Measurements from ENCODE around the gene PPP4C.
"Not testable (repeated sequence)": the region's sequence is repeated elsewhere in the genome, so short reads cannot be mapped to it uniquely, and the experiment has no call there.

PPP4C gene

GRCh38 chr16:30075503-30076275 lies at the start of gene PPP4C:
TSS of gene PPP4C (plus strand) at chr16:30075994. CDS start at chr16:30076378, 384 bp downstream.
- peak in 56 of 58 donors; percentile 28 to 93 (median 80) for DNase-seq

GRCh38 chr16:30026449-30026848 lies 49.3 kb upstream of the PPP4C start:
- DNase-seq = no peak

- DNase-seq = no peak
Measured at GRCh38 chr16:30027588-30028437, 48.0 kb upstream of the PPP4C start.

- DNase-seq = no peak
Measured at GRCh38 chr16:30028438-30029076, 47.2 kb upstream of the PPP4C start.

- no peak for DNase-seq
Measured at GRCh38 chr16:30030011-30030685, 45.6 kb upstream of the PPP4C start.

- DNase-seq = peak in 18 of 58 donors; percentile 9 to 61 (median 36)
Measured at GRCh38 chr16:30030841-30031413, 44.9 kb upstream of the PPP4C start, which contains the start of gene TLCD3B. TSS of gene TLCD3B (minus strand) at chr16:30031271. CDS start at chr16:30030527, 744 bp downstream.

GRCh38 chr16:30031477-30031918 lies 44.3 kb upstream of the PPP4C start:
- DNase-seq = no peak

- peak in 36 of 58 donors; percentile 9 to 80 (median 32) for DNase-seq
Measured at GRCh38 chr16:30032083-30032819, 43.5 kb upstream of the PPP4C start.

- DNase-seq = no peak
Measured at GRCh38 chr16:30033270-30033669, 42.5 kb upstream of the PPP4C start.

GRCh38 chr16:30040221-30040620 lies 35.6 kb upstream of the PPP4C start:
- no peak for DNase-seq

GRCh38 chr16:30040690-30041089 lies 35.1 kb upstream of the PPP4C start:
- DNase-seq = not testable (repeated sequence)

GRCh38 chr16:30041841-30042240 lies 34.0 kb upstream of the PPP4C start:
- no peak for DNase-seq

GRCh38 chr16:30046178-30046577 lies 29.6 kb upstream of the PPP4C start:
- DNase-seq = no peak

- no peak for DNase-seq
Measured at GRCh38 chr16:30046588-30046987, 29.2 kb upstream of the PPP4C start.

GRCh38 chr16:30049871-30050270 lies 25.9 kb upstream of the PPP4C start:
- DNase-seq = peak in 48 of 58 donors; percentile 17 to 94 (median 65)

GRCh38 chr16:30051518-30051917 lies 24.3 kb upstream of the PPP4C start:
- DNase-seq = peak in 2 of 58 donors; percentile 13 to 34

GRCh38 chr16:30052671-30053372 lies 23.0 kb upstream of the PPP4C start:
- peak; percentile 27 to 97 (median 80) for DNase-seq

- DNase-seq = peak in 4 of 58 donors; percentile 11 to 43 (median 23)
Measured at GRCh38 chr16:30053376-30054015, 22.3 kb upstream of the PPP4C start.

- DNase-seq = no peak
Measured at GRCh38 chr16:30054451-30054850, 21.3 kb upstream of the PPP4C start.
